NCI-H510A treated with DMSO at 0.1 percent for 48 hours (cell line): Measurements from ENCODE around the gene TNNC2.
"Not testable (repeated sequence)": the region's sequence is repeated elsewhere in the genome, so short reads cannot be mapped to it uniquely, and the experiment has no call there.

ENCODE experiments used
- DNase-seq: peaks from one replicate; lab custom pipeline; 2025; lab: John Stamatoyannopoulos, UW

The TNNC2 gene

GRCh38 chr20:45848421-45848820 lies 21.3 kb upstream of the TNNC2 start:
- no peak for DNase-seq

DNA sequence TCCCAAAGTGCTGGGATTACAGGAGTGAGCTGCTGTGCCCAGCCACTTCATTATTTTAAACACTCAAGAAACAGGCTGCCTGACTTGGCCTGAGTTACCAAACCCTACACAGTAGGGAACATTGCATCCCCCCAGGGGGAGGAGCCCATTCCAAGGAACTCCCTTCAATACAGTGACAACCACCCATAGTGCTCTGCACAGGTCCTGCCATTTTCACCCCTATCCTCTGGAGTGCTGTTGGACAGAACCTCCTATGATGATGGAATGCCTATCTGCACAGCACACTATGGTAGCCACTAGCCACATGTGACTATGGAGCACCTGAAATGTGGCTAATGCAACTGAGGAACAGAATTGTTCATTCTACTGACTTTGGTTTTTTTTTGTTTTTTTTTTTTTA lies 18.3 kb upstream of the TNNC2 start:
- DNase-seq, result no peak

- DNase-seq, result no peak
Observed at GRCh38 chr20:45843506-45843905, 16.4 kb upstream of the TNNC2 start.

- DNase-seq, result no peak
Observed at GRCh38 chr20:45842169-45842812, 15.2 kb upstream of the TNNC2 start.

- DNase-seq, result no peak
Observed at GRCh38 chr20:45841407-45842129, 14.5 kb upstream of the TNNC2 start.

DNA sequence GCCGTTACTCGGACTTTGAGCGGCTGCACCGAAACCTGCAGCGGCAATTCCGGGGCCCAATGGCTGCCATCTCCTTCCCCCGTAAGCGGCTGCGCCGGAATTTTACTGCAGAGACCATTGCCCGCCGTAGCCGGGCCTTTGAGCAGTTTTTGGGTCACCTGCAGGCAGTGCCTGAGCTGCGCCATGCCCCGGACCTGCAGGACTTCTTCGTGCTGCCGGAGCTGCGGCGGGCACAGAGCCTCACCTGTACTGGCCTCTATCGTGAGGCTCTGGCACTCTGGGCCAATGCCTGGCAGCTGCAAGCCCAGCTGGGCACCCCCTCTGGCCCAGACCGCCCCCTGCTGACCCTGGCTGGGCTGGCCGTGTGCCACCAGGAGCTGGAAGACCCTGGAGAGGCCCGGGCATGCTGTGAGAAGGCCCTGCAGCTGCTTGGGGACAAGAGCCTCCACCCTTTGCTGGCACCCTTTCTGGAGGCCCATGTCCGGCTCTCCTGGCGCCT lies 13.6 kb upstream of the TNNC2 start:
- DNase-seq, result no peak

DNA sequence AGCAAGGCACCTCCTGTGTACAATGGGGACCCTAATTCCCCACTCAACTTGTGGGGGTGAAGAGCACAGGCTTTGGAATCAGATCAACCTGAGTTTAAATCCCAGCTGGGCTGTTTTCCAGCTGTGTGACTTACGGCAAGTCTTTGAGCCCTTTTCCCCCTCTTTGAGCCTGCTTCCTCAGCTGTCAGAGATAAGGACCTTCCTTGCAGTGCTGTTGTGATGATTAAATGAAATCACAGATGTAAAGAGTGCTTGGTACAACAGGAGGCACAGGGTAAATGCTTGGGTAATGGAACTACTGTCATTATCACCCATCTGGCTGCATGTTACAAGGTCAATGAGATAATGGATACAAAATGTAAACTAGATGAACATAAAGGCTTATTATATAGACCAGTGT lies 9.7 kb upstream of the TNNC2 start:
- DNase-seq, result no peak

GRCh38 chr20:45835825-45836224 lies 8.7 kb upstream of the TNNC2 start:
- DNase-seq, result no peak

GRCh38 chr20:45835329-45835765 lies 8.2 kb upstream of the TNNC2 start:
- no peak for DNase-seq

DNA sequence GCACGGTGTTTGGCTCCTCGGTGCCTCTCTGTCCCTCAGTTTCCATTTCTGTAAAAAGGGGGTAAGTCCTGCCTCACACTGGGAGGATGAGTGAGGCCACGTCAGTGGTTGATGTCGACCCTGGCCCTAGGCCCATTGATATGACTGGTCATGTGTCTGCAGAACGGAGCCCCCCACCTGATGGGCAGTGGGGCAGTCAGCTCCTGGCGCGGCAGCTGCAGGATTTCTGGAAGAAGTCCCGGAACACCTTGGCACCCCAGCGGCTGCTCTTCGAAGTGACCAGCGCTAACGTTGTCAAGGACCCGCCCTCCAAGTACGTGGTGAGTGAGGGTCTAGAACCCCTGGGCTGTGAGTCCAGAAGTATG lies 7.7 kb upstream of the TNNC2 start:
- DNase-seq, result no peak

DNA sequence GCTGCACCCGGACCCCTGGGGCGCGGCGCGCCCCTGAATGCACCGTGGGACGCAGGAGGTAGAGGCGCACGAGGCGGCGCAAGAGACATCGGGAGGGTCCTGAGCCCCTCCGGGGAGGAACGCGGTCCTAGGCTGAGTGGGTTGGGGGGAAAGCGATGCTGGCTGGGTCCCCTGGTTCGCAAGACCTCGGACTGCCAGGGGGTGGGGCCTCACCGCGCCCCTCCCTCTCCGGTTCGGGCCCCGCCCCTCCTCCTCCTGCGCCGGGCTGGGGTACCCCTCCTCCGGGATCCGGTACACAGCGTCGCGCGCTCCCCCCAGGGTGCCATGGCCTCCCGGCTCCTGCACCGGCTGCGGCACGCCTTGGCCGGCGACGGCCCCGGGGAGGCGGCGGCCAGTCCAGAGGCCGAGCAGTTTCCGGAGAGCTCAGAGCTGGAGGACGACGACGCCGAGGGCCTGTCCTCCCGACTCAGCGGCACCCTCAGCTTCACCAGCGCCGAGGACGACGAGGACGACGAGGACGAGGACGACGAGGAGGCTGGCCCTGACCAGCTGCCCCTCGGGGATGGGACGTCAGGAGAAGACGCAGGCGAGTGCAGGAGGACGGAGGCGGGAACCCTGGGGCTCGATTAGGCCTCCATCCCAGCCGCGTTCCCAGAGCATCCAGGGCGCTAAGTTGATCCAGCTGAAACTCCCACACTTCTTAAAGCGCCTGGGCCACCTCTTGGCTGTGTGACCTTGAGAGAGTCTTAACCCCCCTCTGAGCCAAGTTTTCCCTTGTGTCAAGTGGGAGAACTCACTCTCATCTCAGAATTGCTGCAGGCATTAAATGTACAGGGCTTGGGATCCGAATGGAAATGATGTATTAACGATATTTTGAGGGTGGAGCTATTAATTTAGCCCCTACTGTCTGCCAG lies 7.0 kb upstream of the TNNC2 start:
- DNase-seq, result peak; percentile 61

DNA sequence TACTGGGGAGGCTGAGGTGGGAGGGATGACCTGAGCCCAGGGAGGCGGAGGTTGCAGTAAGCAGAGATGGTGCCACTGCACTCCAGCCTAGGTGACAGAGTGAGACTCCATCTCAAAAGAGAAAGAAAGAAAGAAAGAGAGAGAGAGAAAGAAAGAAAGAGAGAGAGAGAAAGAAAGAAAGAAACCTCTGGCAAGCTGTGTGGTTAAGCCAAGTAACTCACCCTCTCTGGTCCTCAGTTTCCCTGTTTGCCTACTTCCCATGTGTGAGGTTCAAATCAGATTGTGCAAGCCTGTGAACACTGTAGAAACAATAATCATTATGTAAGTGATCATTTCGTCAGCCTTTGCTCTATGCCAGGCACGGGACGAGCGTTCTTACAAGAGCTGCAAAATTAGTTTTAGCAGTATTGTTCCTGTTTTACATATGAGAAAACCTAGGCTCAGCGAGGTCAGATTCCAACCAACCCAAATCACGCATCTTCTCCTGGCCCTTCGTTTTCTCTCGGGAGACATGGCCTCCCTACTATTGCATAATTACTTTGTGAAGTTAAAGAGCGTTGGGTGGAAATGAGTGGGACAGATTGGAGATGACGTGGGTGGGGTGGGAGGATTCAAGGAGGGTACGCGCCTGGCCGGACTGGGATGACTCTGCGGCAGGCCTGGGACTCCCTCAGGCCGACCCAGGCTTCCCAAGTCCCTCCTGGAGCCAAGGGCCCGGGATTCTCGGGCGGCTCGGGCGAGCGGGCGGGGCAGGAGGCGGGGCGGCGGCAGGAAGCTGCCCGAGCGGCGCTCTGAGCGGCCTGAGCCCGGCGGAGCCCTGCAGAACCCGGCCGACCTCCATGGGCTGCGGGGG lies 6.1 kb upstream of the TNNC2 start, which contains the start of gene SNX21:
Gene SNX21 (plus strand): TSS at position 770 of the 853 bp plus-strand sequence. CDS start 121 bp downstream, outside the sequence.
- DNase-seq, result peak; percentile 50

GRCh38 chr20:45832619-45833018 lies 5.5 kb upstream of the TNNC2 start:
- DNase-seq, result no peak

DNA sequence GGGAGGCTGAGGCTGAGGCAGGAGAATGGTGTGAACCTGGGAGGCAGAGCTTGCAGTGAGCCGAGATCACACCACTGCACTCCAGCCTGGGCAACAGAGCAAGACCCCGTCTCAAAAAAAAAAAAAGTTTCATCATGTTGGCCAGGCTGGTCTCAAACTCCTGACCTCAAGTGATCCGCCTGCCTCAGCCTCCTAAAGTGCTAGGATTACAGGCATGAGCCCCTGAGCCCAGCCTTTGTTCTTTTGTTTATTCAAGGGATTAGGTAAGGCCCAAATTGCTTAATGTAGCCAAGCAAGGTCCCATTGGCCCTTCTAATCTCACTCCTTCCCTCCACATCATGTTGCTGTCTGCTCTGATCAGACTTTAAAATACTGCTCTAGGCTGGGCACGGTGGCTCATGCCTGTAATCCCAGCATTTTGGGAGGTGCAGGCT lies 2.6 kb upstream of the TNNC2 start:
- not testable (repeated sequence) for DNase-seq

DNA sequence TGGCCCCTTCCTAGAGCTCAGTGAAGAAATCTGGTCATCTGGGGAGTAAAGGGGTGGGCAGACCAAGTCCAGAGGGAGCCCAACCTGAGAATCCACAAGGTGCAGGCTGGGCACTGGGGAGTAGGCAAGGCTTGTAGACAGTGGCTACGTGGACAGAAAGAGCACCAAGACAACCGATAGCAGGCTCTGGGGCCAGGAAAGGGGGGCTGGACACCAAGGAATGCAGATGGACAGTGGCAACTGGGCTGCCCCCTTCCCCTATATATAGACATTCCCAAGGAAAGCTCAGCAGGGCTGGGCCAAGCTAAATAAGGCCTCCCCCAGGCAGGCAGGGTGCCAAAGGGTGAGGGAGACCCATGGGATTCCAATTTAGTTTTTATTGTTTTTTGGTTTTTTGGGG lies 1.5 kb upstream of the TNNC2 start:
- no peak for DNase-seq

GRCh38 chr20:45827712-45828111 lies 600 bp upstream of the TNNC2 start:
- DNase-seq, result no peak

GRCh38 chr20:45826381-45827019 lies 612 bp downstream of the TNNC2 start:
- peak; percentile 4 for DNase-seq

- peak; percentile 56 for DNase-seq
Observed at GRCh38 chr20:45823949-45824835, 2.9 kb downstream of the TNNC2 start.

DNA sequence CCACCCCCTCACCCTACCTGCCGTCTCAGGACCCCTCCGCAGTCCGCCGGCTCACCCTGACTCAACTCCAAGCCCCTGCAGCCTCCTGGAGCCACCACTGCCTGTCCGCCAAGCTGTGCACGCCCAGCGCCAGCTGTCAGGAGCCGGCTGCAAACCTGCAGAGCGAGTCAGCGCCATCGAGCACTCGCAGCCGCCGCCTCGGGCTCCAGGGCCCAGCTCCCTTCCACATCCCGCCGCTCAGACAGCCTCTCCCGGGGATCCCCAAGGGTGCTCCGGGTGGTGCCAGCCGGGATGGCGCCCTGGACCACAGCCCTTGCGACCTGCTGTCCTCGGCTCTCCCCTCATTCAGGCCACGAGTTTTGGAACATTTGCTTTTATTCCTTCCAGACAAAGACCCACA lies 4.3 kb downstream of the TNNC2 start:
- DNase-seq, result peak; percentile 47

DNA sequence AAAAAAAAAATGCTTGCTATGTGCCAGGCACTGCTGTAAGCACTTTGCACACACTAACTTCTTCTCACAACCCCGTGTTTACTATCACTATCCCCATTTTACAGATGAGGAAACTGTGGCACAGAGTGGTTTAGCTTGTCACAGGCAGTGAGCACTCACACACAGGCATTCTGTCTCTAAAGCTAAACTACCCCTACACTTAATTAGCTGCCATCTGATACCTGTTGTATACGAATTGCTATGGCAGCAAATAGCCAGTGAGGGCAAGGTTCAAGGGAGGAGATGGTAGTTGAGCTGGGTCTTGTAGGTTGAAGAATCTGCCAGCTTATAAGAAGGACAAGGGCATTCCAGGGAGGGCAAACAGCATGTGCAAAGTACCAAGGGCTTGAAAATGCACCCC lies 5.2 kb downstream of the TNNC2 start:
- no peak for DNase-seq
